ENCODE data around the gene ALDH1L1. TPM values are rescaled to one million over a fixed set of nuclear protein-coding genes. Genes with fewer than 3 reads are reported as not detected.

The ALDH1L1 gene
- total and polyA plus RNA-seq, 2 of the 8 experiments (the other 6 are each of a cell fraction or from before 2014, with no cell fraction given): 0.98 to 1.6 TPM

DNA sequence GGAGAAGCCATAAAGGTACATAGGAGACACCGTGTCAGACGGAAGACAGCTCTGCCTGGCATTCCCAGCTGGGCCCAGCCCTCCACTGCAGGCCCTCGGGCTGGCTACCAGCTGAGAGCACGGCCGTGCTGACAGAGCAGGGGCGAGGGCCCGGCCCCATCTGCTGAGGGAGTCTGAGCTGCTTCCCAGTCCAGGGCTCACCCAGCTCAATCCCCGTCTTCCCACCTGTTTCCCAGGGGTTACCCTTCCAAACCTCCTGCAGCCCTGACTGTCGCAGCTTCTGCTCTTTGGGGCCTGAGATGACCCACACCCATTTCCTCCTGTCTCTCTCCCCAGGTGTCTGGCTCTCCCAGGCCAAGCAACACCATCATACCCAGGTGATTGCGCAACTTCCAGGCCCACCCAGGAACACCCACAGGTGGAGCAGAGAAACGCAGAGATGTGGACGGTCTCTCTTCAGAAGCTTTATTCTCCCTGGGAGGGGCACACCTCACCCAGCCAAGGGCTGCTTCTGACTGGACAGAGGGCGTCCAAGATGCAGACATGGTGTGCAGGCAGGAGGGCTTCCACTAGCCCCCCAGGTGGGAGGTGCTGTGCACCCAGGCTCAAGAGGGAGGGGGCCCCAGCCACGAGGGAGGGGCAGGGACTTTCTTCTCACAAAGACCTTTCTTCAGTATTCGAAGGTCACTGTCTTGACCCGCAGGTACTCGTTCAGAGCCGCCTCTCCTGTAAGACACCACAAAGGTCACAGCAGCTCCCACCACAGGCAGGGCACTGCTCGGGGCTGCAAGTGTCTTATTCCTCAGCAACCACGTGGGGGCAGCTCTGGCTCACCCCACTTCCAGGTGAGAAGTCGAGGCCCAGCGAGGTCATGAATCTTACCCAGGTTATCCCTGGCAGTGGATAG lies 77.0 kb downstream of the ALDH1L1 start (continued):
- TF ChIP-seq, protein P1, sequence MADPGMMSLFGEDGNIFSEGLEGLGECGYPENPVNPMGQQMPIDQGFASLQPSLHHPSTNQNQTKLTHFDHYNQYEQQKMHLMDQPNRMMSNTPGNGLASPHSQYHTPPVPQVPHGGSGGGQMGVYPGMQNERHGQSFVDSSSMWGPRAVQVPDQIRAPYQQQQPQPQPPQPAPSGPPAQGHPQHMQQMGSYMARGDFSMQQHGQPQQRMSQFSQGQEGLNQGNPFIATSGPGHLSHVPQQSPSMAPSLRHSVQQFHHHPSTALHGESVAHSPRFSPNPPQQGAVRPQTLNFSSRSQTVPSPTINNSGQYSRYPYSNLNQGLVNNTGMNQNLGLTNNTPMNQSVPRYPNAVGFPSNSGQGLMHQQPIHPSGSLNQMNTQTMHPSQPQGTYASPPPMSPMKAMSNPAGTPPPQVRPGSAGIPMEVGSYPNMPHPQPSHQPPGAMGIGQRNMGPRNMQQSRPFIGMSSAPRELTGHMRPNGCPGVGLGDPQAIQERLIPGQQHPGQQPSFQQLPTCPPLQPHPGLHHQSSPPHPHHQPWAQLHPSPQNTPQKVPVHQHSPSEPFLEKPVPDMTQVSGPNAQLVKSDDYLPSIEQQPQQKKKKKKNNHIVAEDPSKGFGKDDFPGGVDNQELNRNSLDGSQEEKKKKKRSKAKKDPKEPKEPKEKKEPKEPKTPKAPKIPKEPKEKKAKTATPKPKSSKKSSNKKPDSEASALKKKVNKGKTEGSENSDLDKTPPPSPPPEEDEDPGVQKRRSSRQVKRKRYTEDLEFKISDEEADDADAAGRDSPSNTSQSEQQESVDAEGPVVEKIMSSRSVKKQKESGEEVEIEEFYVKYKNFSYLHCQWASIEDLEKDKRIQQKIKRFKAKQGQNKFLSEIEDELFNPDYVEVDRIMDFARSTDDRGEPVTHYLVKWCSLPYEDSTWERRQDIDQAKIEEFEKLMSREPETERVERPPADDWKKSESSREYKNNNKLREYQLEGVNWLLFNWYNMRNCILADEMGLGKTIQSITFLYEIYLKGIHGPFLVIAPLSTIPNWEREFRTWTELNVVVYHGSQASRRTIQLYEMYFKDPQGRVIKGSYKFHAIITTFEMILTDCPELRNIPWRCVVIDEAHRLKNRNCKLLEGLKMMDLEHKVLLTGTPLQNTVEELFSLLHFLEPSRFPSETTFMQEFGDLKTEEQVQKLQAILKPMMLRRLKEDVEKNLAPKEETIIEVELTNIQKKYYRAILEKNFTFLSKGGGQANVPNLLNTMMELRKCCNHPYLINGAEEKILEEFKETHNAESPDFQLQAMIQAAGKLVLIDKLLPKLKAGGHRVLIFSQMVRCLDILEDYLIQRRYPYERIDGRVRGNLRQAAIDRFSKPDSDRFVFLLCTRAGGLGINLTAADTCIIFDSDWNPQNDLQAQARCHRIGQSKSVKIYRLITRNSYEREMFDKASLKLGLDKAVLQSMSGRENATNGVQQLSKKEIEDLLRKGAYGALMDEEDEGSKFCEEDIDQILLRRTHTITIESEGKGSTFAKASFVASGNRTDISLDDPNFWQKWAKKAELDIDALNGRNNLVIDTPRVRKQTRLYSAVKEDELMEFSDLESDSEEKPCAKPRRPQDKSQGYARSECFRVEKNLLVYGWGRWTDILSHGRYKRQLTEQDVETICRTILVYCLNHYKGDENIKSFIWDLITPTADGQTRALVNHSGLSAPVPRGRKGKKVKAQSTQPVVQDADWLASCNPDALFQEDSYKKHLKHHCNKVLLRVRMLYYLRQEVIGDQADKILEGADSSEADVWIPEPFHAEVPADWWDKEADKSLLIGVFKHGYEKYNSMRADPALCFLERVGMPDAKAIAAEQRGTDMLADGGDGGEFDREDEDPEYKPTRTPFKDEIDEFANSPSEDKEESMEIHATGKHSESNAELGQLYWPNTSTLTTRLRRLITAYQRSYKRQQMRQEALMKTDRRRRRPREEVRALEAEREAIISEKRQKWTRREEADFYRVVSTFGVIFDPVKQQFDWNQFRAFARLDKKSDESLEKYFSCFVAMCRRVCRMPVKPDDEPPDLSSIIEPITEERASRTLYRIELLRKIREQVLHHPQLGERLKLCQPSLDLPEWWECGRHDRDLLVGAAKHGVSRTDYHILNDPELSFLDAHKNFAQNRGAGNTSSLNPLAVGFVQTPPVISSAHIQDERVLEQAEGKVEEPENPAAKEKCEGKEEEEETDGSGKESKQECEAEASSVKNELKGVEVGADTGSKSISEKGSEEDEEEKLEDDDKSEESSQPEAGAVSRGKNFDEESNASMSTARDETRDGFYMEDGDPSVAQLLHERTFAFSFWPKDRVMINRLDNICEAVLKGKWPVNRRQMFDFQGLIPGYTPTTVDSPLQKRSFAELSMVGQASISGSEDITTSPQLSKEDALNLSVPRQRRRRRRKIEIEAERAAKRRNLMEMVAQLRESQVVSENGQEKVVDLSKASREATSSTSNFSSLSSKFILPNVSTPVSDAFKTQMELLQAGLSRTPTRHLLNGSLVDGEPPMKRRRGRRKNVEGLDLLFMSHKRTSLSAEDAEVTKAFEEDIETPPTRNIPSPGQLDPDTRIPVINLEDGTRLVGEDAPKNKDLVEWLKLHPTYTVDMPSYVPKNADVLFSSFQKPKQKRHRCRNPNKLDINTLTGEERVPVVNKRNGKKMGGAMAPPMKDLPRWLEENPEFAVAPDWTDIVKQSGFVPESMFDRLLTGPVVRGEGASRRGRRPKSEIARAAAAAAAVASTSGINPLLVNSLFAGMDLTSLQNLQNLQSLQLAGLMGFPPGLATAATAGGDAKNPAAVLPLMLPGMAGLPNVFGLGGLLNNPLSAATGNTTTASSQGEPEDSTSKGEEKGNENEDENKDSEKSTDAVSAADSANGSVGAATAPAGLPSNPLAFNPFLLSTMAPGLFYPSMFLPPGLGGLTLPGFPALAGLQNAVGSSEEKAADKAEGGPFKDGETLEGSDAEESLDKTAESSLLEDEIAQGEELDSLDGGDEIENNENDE (IDR thresholded peaks at IDR 0.05; ENCODE audit: insufficient replicate concordance, low read length): no peak
- TF ChIP-seq GABPA (IDR thresholded peaks at IDR 0.05; ENCODE audit: borderline replicate concordance, insufficient read depth, low read length) (no peak), ZNF274 (IDR thresholded peaks at IDR 0.05; ENCODE audit: borderline replicate concordance, extremely low read depth, low read length) (no peak)
